ENCODE results near the gene MACROH2A2.
"Not testable (repeated sequence)": the region's sequence is repeated elsewhere in the genome, so short reads cannot be mapped to it uniquely, and the experiment has no call there.

MACROH2A2 gene

DNA sequence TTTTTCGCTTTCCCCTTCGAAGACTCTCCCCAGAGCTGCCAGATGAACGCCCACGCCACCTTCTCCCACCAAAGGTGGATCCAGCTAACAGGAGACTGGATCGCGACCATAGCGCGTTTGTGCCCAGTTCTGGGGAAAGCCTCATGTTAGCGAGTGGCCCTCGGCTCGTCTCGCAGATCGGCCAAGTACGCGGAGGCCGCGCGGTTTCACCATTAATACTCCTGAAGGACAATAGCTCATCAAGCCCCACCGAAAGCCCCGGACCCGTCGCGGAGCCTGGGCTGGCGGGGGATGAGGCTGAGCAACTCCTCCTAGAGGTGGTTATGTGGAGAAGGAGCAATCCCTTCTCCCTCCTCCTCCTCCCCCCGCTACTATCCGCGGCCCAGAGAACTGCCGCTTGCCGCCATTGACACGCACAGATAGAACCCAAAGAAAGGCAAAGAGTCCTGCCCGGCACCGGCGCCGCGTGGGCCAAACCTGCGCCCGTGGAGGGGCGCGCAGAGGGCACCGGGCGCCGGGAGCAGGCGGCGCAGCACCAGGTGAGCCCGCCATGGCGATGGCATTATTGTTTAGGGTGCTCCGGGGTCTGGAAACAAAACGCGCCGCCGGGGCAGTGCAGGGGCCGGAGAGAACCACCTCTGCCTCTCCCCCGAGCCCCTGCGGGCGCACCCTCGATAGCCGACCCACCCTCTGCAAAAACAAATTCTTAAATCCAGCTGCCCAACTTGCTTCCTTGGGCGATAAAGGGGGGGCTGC is at the start of gene MACROH2A2:
Gene MACROH2A2, plus strand, starts transcription at position 385 of the 756 bp plus-strand sequence. CDS start 22,813 bp downstream, outside the sequence.
- in situ Hi-C loops (cut with MboI; ENCODE audit: low sequenced_read_pairs): no loop called here

DNA sequence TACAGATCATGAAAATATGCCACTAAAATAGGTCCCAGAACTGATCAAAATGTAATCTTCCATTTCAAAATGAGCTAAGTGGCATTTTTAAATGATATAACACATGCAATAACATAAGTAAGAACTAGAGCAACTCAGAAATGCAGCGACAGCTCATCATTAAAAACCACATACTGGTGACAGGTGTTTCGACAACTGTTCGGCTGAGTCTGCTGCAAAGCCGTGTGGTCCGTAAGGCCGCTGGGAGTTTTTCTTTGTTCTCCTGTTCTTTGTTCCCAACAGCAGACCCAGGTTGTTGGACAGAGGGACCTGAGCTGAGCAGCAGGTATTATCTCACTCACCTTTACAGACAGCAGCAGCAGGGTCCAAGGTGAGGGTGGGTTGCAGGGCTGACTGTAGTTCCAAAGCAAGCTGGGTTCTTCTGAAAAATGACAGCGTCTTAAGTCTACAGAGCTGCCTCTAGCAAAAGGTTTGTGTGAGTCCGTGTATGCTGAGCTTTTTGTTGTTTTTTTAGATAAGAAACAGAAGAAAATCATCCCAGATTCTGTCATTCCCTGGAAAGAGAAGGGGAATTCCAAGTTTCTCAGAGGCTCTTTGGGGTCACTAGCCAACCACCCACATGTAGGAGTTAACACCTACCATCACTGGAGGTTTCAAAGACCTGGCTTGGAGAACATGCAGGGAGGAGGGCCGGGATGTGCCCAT is 45.4 kb upstream of the MACROH2A2 start:
- in situ Hi-C loops (cut with MboI; ENCODE audit: low sequenced_read_pairs): no loop called here

DNA sequence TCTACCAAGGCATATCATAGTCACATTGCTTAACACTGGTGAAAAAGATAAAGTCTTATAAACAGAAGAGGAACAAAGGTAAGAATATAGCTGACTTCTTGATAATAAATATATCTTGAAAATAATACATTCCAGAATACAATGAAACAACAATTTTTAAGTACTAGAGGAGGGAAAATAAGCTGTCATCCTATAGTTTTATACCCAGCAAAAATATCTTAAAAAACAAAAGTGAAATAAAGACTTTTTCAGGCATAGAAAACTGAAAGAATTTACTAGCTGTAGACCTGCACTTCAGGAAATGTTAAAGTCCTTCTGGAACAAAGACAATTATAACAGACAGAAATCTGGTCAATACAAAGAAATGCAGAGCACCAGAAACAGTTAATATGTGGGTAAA is 21.4 kb upstream of the MACROH2A2 start:
- in situ Hi-C loops (cut with MboI; ENCODE audit: low sequenced_read_pairs): no loop called here

DNA sequence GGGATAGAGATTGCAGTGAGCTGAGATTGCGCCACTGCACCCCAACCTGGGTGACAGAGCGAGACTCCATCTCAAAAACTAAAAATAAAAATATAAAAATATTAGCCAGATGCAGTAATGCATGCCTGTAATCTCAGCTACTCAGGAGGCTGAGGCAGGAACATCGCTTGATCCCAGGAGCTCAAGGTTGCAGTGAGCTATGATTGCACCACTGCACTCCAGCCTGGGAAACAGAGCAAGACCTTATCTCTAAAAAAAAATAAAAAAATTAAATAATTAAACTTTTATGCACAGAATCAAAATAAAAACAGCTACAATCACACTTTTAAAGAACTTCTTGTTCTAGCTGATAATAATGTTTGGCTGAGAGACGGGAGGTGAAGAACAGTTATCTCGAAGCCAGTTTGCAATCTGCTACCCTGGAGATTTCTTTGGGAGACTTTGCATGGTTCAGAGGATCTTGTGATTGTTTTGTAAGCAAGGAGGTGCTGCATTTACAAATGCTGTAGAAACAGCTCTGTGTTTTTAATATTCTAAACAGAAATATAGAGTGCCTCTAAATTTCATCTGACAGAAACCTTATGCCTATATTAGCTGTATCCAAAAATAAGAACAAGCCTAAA is 19.9 kb upstream of the MACROH2A2 start:
- in situ Hi-C loops (cut with MboI; ENCODE audit: low sequenced_read_pairs): no loop called here

DNA sequence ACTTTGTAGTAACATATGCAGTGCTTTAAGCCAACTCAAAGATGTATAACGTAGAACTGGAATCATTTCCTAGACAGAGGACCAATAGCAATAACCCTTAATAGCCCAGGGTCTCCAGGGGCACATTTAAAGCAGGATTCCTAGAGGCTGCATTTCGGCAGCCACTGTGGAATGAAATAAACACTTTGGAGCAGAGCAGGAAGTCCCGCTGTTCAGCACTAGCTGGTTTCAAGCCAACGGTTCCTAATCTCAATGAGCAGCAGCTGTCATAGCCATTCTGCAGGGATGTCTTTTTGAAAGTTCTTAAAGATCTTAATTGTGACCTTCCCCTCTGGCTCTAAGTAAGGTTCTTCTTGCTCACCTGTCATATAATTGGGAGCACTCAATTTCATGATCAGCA is 18.4 kb upstream of the MACROH2A2 start:
- in situ Hi-C loops (cut with MboI; ENCODE audit: low sequenced_read_pairs): no loop called here

DNA sequence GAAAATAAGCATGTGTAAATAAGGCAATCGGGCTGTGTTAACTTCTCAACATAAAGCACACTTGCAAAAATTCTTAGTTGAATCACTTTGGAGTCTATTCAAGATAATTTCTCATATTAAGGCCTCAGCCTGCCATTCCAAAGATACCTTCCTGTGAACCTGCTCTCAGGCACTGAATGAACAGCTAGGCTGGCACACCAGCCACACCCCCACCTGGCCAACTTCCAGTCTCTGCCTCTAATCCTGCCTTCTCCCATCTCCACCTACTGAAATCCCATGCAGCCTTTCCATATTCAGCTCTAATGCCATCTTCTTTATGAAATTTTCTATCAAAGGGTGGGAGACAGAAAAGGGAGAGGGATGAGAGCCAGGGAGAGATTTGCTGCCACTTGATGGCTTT is 17.1 kb upstream of the MACROH2A2 start:
- in situ Hi-C loops (cut with MboI; ENCODE audit: low sequenced_read_pairs): no loop called here

DNA sequence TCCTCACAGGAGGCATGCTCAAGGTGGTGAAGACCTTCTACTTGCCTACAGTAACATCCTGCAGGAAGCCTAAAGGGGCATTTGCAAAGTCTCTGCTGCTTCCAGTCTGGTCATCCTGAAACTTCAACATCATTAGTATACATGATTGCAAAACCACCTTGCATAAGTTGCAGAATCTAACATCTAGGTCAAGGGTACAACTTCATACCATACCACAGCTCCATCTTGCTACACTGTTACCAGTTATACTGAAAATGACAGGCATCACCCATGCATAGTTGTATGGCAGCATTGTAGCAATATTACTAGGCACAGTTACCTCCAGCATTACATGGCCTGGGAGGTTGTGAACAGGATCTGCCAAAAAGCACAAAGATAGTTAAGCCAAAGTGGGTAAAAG is 13.7 kb upstream of the MACROH2A2 start:
- in situ Hi-C loops (cut with MboI; ENCODE audit: low sequenced_read_pairs): no loop called here

DNA sequence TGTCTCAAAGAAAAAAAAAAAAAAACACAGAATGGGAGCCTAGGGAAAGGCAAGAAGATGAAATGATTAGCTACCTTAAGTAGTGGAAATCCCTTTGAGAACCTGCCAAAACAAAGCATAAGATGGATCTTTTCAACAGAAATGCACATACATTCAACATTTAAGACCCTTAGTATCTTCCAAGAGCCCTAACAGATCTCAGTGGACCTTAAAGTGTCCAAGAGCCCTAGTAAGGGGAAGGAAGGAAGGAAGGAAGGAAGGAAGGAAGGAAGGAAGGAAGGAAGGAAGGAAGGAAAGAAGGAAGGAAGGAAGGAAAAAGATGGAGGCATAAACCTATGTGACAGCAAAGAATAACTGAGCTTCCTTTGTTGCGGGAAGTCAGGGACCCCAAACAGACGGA is 11.6 kb upstream of the MACROH2A2 start:
- in situ Hi-C loops (cut with MboI; ENCODE audit: low sequenced_read_pairs): no loop called here

DNA sequence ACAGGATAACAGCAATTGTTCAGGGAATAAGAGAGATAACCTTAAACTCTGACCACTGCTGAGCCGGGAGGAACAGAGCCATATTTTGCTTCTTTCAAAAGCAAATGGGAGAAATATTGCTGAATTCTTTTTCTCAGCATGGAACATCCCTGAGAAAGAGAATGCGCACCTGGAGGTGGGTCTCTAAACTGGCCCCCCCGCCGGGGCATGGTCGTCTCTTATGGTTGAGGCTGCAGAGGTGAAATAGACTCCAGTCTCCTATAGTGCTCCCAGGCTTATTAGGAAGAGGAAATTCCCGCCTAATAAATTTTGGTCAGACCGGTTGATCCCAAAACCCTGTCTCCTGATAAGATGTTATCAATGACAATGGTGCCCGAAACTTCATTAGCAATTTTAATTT is 10.9 kb upstream of the MACROH2A2 start:
- in situ Hi-C loops (cut with MboI; ENCODE audit: low sequenced_read_pairs): not testable (repeated sequence)

DNA sequence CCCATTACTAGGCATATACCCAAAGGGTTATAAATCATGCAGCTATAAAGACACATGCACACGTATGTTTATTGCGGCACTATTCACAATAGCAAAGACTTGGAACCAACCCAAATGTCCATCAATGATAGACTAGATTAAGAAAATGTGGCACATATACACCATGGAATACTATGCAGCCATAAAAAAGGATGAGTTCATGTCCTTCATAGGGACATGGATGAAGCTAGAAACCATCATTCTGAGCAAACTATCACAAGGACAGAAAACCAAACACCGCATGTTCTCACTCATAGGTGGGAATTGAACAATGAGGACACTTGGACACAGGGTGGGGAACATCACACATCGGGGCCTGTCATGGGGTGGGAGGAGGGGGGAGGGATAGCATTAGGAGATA is 5.6 kb upstream of the MACROH2A2 start:
- in situ Hi-C loops (cut with MboI; ENCODE audit: low sequenced_read_pairs): not testable (repeated sequence)

DNA sequence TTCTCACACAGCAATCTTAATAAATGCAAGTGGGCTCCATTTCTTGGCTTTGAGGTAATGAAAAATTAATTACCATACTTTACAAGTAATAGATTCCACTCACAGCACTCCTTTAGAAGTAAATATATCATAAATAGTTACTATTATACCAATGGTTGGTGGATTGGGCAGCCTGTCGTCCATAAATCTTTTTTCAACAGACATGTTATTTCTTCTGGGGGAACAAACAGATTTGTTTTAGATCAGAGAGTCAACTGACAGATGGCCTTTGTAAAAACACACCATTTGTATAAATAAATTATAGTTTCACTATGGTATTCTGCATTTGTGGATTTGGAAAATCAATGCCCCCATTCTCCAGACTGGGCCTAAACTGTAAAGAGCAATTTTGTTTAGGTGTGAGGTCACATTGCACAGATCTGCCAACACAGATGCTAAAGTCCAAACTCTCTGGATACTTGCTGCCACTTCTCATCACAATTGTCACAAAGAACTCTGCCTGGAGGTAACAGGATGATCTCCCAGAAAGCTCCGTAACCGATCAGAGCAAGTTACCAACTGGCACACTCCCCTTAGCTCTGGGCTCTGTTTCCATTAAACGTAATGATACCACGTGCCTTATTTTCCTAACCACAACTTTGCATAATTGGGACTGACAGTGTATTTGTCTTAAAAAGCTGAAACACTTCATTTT is 4.5 kb upstream of the MACROH2A2 start:
- in situ Hi-C loops (cut with MboI; ENCODE audit: low sequenced_read_pairs): no loop called here

DNA sequence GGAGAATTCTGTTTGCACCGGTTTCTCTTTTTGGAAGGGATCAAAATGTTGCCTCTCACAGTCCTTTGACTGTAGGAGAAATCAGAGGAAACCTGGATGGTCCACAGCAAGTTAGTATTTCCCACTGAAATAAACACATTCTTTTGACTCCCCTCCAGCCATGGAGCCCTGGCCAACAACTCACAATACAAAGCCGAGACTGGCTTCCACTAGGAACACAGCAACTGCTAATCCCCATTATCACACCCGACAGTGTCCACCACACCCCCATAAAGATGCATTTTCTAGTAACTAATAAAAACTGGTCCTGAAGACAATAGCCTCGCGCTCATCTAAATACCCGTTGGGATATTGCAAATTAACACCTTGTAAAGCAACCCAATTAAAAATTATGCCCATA is 798 bp upstream of the MACROH2A2 start:
- in situ Hi-C loops (cut with MboI; ENCODE audit: low sequenced_read_pairs): no loop called here

DNA sequence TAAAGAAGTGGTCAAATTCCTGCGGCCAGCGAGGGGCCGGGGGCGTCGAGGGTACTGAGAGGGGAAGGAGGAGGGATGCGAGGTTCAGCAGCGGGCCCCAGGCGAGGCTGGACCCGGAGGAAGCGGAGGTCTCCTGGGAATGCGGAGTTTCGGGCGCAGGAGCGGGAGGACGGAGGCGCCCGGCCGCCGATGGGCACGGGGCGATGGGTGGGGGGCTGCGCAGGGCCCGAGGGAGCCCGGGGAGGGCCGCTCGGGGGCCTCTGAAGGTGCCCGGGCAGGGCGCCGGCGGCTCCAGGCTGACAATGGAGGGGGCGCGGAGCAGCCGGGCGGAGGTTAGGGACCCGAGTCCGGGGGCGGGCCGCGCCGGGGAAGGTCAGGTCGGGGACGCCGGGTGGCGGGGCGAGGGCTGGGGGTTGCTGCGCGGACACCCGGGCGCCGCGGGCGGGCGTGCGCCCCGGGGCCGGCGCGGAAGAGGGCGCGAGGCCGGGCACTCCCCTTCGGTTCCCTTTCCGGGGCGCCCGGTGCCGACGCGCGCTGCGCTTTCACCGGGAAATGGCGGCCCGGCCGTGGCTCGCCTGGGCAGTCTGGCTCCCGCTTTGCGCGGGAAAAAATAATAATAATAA is 683 bp downstream of the MACROH2A2 start:
- in situ Hi-C loops (cut with MboI; ENCODE audit: low sequenced_read_pairs): no loop called here

DNA sequence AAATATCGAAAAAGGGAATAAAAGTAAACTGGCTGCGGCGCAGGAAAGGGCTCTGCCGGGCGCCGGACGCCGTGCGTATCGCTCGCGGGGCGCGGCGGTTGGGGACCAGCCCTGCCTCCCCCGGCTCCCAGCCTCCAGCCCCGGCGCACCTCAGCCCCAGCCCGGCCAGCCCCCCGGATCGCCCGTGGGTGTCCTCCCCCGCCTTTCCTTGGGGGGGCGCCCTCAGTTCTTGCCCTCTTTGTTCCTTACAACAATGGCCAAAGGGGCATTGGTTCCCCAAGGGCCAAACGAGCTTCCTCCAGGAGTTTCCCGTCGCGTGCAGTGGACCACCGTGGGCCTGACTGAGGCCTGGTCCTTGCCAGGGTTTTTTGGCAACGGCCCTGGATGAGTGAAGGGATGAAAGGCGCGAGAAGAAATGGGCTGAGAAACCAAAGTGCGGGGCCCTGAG is 1.2 kb downstream of the MACROH2A2 start:
- in situ Hi-C loops (cut with MboI; ENCODE audit: low sequenced_read_pairs): no loop called here

DNA sequence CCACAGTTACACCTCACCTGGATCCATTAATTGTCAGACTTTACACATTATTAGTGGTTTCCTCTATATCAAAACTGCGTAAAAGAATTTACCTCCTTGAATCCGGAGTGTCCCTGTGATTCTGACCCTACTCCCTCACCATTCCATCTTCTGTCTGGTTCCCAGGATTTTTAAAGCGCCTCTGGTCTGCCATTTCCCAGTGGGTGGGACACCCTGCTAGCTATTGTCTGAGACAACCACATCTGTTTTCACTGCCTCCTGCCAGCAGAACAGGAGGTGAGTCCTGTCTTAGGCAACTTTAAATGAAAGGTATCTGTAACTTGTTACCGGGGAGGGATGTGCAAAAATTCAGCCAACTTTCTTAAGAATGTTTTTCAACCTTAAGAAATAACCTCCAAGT is 2.3 kb downstream of the MACROH2A2 start:
- in situ Hi-C loops (cut with MboI; ENCODE audit: low sequenced_read_pairs): no loop called here

DNA sequence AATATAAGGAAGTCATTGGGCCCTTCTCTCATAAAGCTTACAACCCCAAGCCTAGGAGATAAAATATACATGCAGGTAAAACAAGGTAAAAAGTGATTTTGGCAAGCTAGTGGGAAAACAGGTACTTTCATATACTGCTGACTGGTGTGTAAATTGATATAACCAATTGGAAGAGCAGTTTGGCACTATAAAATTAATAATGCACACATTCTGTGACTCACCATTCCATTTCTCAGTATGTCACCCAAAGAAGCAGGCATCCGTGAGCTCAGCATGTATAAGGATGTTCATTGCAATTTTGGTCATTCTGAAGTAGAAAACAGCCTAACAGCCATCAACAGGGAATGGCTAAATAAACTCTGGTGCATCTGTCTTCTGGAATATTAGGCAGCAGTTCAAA is 2.9 kb downstream of the MACROH2A2 start:
- in situ Hi-C loops (cut with MboI; ENCODE audit: low sequenced_read_pairs): no loop called here

DNA sequence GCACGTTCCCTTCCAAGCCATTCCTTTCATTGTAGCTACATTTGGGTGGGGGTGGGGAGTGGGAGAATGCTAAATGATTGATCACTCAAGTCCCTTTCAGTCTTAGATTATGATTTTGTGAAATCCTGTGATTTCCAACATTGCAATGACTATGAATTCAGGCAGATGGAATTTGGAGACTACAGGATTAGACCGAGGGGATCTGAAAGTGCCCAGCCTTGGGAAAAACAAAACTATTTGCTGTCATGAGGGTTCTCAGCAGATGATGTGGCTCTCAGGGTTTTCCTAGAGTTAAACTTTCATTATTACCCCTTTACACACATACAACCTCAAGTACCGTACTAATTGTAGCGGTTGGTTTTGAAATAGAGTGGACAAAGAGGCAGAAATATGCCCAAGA is 4.7 kb downstream of the MACROH2A2 start:
- in situ Hi-C loops (cut with MboI; ENCODE audit: low sequenced_read_pairs): no loop called here

DNA sequence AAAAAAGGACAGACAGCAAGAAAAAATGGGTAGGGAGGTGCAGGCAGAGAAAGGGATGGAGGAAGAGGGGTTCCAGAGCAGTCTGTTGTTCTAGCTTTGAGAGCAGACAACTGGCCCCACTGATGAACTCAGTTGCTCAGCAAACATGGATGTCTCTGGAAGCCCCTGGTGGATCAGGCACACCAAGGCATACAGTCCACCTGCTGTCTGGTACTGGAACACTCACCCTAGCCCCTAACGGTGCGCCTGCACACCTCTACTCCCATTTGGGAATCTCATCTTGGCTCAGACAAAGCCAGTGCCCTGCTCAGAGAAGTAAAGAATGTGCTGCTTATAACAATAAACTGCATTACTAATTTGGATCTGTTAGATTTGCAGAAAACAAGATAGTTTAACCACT is 7.7 kb downstream of the MACROH2A2 start:
- in situ Hi-C loops (cut with MboI; ENCODE audit: low sequenced_read_pairs): no loop called here

DNA sequence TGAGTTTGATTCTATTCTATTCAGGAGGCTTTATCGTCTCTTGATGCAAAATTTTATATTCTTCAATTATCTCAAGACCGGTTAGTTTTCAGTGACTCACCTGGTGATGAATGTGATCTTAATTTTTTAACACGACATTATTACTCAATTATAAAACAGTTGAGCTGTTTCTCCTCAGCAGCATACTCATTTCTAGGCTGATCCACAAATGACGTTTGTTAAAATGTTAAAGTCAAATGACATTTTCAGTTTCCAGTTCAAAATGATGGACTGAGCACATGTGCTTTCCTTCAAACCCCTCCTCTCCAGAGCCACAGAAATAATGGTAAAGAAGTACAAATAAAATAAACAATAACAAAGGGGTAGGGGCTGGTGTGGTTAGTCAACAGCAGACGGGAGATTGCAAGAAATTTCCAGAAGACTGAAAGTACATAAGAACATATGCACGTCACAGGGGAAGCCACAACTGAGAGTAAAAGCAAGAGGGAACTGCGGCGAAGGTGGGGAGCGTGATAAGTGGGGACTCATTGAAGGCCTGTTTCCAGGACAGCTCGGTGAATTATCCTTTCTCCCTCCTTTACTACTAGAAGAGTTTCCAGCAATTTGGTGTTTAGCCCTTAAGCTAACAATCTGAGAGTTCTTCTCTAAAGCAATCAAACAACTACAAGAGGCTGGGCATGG is 10.9 kb downstream of the MACROH2A2 start:
- in situ Hi-C loops (cut with MboI; ENCODE audit: low sequenced_read_pairs): no loop called here

DNA sequence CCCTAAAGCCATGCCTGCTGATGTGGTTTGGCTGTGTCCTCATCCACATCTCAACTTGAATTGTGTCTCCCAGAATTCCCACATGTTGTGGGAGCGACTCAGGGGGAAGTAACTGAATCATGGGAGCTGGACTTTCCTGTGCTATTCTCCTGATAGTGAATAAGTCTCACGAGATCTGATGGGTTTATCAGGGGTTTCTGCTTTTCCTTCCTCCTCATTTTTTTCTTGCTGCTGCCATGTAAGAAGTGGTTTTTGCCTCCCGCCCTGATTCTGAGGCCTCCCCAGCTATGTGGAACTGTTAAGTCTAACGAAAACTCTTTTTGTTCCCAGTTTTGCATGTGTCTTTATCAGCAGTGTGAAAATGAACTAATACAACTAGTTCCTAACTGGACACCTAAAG is 11.8 kb downstream of the MACROH2A2 start:
- in situ Hi-C loops (cut with MboI; ENCODE audit: low sequenced_read_pairs): no loop called here

Measured in hTERT RPE-1 (cell line).